Progenitor cell of endocrine pancreas (in vitro differentiated cells): ENCODE results near the gene SLC41A3. TPM values are rescaled to one million over a fixed set of nuclear protein-coding genes. Genes with fewer than 3 reads are reported as not detected.

Experiments used
- DNase-seq: peaks from one replicate; pipeline ENCODE4 v3.0.0; 2021; ENCODE audit warnings: low spot score; ENCODE audit not compliant: unreplicated experiment
- H3K27ac Mint-ChIP-seq: 2 replicates; pipeline ENCODE4 v1.8.0; 2021; ENCODE audit warnings: mild to moderate bottlenecking, moderate library complexity, mixed read lengths
- H3K27me3 Mint-ChIP-seq: 2 replicates; pipeline ENCODE4 v1.8.0; 2021; ENCODE audit warnings: mixed read lengths
- H3K36me3 Mint-ChIP-seq: 2 replicates; pipeline ENCODE4 v1.8.0; 2022; ENCODE audit warnings: mixed read lengths; ENCODE audit not compliant: insufficient read depth
- H3K4me1 Mint-ChIP-seq: 2 replicates; pipeline ENCODE4 v1.8.0; 2021; ENCODE audit warnings: low read depth, mixed read lengths
- H3K4me3 Mint-ChIP-seq: 2 replicates; pipeline ENCODE4 v1.8.0; 2021; ENCODE audit warnings: low read depth, mild to moderate bottlenecking, moderate library complexity, mixed read lengths
- H3K9me3 Mint-ChIP-seq: 2 replicates; pipeline ENCODE4 v1.8.0; 2021; ENCODE audit warnings: low read depth, mixed read lengths
- total RNA-seq: library from RNA; stranded (reverse); gene quantifications from 2 replicates; pipeline ENCODE4 v1.2.1, GENCODE V29; 2021
- TF ChIP-seq, protein P1 (sequence below): fragments of 200-600 bp; sonication (generic); IDR thresholded peaks from one replicate; pipeline ENCODE4 v1.5.0; 2021; ENCODE audit warnings: antibody characterized with exemption, mild to moderate bottlenecking; ENCODE audit not compliant: unreplicated experiment

Gene SLC41A3
- total RNA-seq, 1 donor from 2014 or later = 62.4 TPM

DNA sequence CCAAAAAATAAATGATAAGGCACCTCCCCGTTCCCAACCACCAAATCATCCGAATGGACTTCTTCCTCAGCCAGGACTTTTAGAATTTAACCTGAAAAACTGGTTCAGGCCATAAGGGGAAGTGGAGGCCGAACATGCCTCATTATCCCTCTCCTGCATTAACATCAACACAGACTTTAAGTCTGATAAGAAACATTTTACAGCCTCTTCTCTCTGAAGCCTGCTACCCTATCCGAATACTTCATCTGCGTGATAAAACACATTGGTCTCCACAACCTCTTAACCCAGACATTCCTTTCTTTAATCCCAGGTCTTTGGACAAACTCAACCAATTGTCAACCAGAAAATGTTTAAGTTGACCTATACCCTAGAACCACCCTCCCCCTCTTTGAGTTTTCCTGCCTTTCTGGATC, 850 bp upstream of the SLC41A3 start:
- peak overlapping the region; percentile 78 for H3K4me3 Mint-ChIP-seq
- H3K36me3 Mint-ChIP-seq = peaks cover 3% of the 10 kb centered on the region
- peaks cover 7% of the 10 kb centered on the region for H3K4me1 Mint-ChIP-seq
- peak overlapping the region; percentile 89 for H3K27ac Mint-ChIP-seq
- TF ChIP-seq, protein P1, sequence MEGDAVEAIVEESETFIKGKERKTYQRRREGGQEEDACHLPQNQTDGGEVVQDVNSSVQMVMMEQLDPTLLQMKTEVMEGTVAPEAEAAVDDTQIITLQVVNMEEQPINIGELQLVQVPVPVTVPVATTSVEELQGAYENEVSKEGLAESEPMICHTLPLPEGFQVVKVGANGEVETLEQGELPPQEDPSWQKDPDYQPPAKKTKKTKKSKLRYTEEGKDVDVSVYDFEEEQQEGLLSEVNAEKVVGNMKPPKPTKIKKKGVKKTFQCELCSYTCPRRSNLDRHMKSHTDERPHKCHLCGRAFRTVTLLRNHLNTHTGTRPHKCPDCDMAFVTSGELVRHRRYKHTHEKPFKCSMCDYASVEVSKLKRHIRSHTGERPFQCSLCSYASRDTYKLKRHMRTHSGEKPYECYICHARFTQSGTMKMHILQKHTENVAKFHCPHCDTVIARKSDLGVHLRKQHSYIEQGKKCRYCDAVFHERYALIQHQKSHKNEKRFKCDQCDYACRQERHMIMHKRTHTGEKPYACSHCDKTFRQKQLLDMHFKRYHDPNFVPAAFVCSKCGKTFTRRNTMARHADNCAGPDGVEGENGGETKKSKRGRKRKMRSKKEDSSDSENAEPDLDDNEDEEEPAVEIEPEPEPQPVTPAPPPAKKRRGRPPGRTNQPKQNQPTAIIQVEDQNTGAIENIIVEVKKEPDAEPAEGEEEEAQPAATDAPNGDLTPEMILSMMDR = no peak
- DNase-seq = no peak
- H3K9me3 Mint-ChIP-seq = peaks cover 6% of the 10 kb centered on the region
- H3K27me3 Mint-ChIP-seq = no peaks in the 10 kb centered on the region

DNA sequence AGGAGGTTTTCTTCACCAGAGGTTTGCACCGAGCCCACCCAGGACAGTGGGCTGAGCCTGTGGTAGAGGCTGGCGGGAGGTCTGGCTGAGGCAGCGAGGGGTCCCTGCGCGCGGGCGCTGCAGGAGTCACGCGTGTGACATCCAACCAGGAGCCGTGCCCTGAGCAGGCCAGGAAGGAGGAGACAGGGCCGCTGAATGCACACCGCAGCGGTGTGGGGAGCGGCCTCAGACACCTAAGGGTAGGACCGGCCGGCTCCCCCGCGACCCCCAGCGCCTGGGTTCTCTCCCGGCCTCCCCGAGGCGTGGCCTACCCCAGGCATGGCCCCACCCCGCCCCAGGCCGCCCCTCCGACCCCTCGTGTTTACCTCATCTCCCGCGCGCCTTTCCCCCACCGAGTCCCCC, 412 bp downstream of the SLC41A3 start:
- Mint-ChIP-seq H3K36me3 (peaks cover 3% of the 10 kb centered on the region), H3K27me3 (no peaks in the 10 kb centered on the region), H3K4me3 (peak overlapping the region; percentile 84), H3K27ac (peak overlapping the region; percentile 62), H3K4me1 (peaks cover 7% of the 10 kb centered on the region), H3K9me3 (peaks cover 3% of the 10 kb centered on the region)
- TF ChIP-seq, protein P1 = no peak
- peak; percentile 44 for DNase-seq

DNA sequence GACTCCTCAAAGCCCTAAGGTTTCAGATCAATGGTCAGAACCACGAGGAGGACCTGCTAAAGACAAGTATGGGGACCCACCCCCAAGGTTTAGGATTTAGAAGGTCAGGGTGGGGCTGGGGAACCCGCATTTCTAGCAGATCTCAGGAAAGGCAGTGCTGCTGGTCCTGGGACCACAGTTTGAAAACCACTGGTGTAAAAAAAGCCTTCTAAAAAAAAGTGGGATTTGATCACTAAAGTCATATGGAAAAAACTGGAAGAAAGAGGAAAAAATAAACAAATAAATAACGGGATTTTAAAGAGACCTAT, 832 bp downstream of the SLC41A3 start:
- no peak for DNase-seq
- Mint-ChIP-seq H3K36me3 (peaks cover 3% of the 10 kb centered on the region), H3K27ac (peak overlapping the region; percentile 4), H3K9me3 (peaks cover 3% of the 10 kb centered on the region), H3K4me1 (peaks cover 7% of the 10 kb centered on the region), H3K4me3 (peak overlapping the region; percentile 84), H3K27me3 (no peaks in the 10 kb centered on the region)
- TF ChIP-seq, protein P1 = no peak

DNA sequence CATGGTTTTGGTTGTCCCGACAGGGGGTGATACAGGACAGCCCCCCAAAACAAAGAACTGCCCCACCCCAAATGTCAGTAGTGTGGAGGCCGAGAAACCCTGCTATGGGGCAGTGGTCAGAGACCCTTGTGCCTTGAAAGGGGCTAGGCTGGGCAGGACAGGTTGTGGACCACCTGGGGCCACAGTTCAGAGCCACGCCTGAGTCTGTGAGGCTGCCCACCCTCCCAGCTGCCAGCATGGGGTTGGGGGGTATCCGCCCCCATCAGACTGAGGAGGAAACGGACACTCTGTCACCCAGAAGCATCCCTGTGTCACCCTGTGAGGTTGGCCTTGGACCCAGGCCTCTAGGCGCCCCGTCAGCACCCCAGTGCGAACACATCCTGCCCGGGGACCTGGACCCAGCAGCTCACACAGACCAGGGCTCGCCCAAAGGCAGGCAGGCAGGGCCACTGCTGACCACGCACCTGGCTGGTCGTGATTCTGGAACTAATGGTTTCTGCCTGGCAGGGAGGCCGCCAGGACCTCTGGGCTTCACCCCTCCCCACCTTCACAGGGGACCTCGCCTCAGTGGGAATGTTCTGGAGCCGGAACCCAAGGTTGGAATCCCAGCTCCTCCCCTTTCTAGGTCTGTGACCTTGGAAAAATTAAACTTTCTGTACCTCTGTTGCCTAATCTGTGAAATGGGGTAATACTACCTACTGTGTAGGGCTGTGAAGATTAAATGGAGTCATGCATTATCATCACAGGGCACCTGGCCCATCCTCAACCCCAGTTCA, 1.4 kb downstream of the SLC41A3 start:
- no peaks in the 10 kb centered on the region for H3K27me3 Mint-ChIP-seq
- peaks cover 3% of the 10 kb centered on the region for H3K9me3 Mint-ChIP-seq
- DNase-seq = no peak
- peaks cover 3% of the 10 kb centered on the region for H3K36me3 Mint-ChIP-seq
- TF ChIP-seq, protein P1 = no peak
- peak overlapping the region; percentile 84 for H3K4me3 Mint-ChIP-seq
- peak overlapping the region; percentile 4 for H3K27ac Mint-ChIP-seq
- H3K4me1 Mint-ChIP-seq = peaks cover 7% of the 10 kb centered on the region

DNA sequence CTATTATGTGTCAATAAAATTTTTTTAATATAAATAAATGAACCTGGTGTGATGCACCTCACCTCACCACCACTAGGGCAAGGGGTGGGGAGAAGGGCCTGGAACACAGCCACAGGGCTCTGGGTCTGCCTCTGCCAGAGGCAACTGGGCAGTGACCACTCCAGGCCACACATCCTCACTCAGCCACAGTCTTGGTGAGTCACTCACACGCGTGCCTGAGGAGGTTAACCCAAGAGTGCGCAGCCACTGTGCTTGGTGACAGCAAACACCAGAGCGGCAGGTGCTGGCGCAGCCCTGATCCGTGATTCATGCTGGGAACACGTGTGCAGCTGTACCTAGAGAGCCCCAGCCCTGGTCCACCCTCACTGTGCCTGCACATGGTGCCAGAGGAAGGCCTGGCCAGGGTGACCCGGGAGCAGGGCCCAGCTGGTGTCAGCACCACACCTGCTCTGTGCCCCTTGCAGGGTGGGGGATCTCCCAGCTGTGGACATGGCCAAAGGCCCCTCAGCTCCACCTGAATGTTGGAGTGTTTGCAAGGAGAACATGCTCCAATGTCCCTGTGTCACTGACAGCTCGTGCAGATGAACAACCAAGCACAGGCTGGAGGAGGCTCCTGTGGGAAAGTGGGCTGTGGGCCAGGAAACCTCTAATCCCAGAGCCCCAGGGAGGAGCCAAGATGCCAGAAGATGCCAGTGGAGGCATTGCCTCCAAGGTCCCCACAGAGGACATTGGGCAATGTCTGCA, 2.1 kb downstream of the SLC41A3 start:
- peaks cover 3% of the 10 kb centered on the region for H3K36me3 Mint-ChIP-seq
- H3K27me3 Mint-ChIP-seq = no peaks in the 10 kb centered on the region
- no peak overlapping the region for H3K4me3 Mint-ChIP-seq

More for the DNA sequence above, 2.1 kb downstream of the SLC41A3 start:
- H3K27ac Mint-ChIP-seq = no peak overlapping the region
- no peak for DNase-seq
- peaks cover 3% of the 10 kb centered on the region for H3K9me3 Mint-ChIP-seq
- TF ChIP-seq, protein P1 = peak; percentile 48
- peaks cover 7% of the 10 kb centered on the region for H3K4me1 Mint-ChIP-seq
